HCT116 (cell line): ENCODE results near the gene ASCC2.
"Not testable (repeated sequence)": the region's sequence is repeated elsewhere in the genome, so short reads cannot be mapped to it uniquely, and the experiment has no call there.

Source experiments
- ATF3 ChIP-seq: IDR thresholded peaks from 2 replicates; pipeline ENCODE4 v1.6.1; 2012
- CBX3 ChIP-seq: IDR thresholded peaks from 2 replicates; pipeline ENCODE4 v1.6.1; 2012; ENCODE audit warnings: low read depth
- CTCF ChIP-seq, 3 experiments: fragments of 200-600 bp in 1 of 3; sonication (generic) in 1 of 3; IDR thresholded peaks in 2 of 3; conservative IDR thresholded peaks in 1 of 3; 2 replicates each; pipeline ENCODE4 v1.5.1; 2012 to 2017; ENCODE audit warnings: low read depth in 2 of 3, low read length in 2 of 3, antibody characterized with exemption in 1 of 3, borderline replicate concordance in 1 of 3, control low read depth in 1 of 3, mild to moderate bottlenecking in 1 of 3, mixed read lengths in 1 of 3, mixed run types in 1 of 3, moderate library complexity in 1 of 3; ENCODE audit not compliant: insufficient read depth in 1 of 3
- EZH2 ChIP-seq: fragments of 200-600 bp; sonication (generic); IDR thresholded peaks from 2 replicates; pipeline ENCODE4 v1.6.1; 2017; ENCODE audit warnings: antibody characterized with exemption, mixed run types
- EZH2phosphoT487 ChIP-seq: fragments of 200-600 bp; IDR thresholded peaks from 2 replicates; pipeline ENCODE4 v1.6.1; 2018; ENCODE audit warnings: antibody characterized with exemption, borderline replicate concordance
- FOSL1 ChIP-seq: IDR thresholded peaks from 2 replicates; pipeline ENCODE4 v1.6.1; 2012; ENCODE audit warnings: low read depth
- MAX ChIP-seq: IDR thresholded peaks from 2 replicates; pipeline ENCODE4 v1.6.1; 2012
- POLR2A ChIP-seq: IDR thresholded peaks from 2 replicates; pipeline ENCODE4 v1.7.0; 2011; ENCODE audit warnings: borderline replicate concordance; ENCODE audit not compliant: insufficient read depth, insufficient read length; ENCODE audit errors: extremely low read depth
- RAD21 ChIP-seq: IDR thresholded peaks from 2 replicates; pipeline ENCODE4 v1.6.1; 2012; ENCODE audit warnings: low read depth, mild to moderate bottlenecking
- SRF ChIP-seq: IDR thresholded peaks from 2 replicates; pipeline ENCODE4 v1.6.1; 2012; ENCODE audit warnings: low read depth
- ZNF274 ChIP-seq: fragments of 200-500 bp; sonication (Bioruptor generic); IDR thresholded peaks from 2 replicates; pipeline ENCODE4 v1.6.1; 2014; ENCODE audit warnings: mild to moderate bottlenecking, low read depth, low read length, inconsistent platforms

GRCh38 chr22:29859030-29859429 is 21.0 kb upstream of the ASCC2 start:
- TF ChIP-seq CTCF (IDR thresholded peaks at IDR 0.05 in 2 of 3, conservative IDR thresholded peaks at IDR 0.05 in 1 of 3; ENCODE audit: borderline replicate concordance in 1 of 3, insufficient read depth in 1 of 3, low read depth in 2 of 3, low read length in 2 of 3); EZH2phosphoT487; RAD21; POLR2A; ATF3; MAX; FOSL1; SRF; CBX3; EZH2; ZNF274: not testable (repeated sequence)
